LNCAP (cell line): ENCODE measurements around the gene RC3H2.

Experiments
- TF ChIP-seq, protein P1 (sequence below): fragments of 450-650 bp; IDR thresholded peaks from 2 replicates; pipeline ENCODE4 v1.5.1; 2017; ENCODE audit warnings: mild to moderate bottlenecking

The RC3H2 gene

DNA sequence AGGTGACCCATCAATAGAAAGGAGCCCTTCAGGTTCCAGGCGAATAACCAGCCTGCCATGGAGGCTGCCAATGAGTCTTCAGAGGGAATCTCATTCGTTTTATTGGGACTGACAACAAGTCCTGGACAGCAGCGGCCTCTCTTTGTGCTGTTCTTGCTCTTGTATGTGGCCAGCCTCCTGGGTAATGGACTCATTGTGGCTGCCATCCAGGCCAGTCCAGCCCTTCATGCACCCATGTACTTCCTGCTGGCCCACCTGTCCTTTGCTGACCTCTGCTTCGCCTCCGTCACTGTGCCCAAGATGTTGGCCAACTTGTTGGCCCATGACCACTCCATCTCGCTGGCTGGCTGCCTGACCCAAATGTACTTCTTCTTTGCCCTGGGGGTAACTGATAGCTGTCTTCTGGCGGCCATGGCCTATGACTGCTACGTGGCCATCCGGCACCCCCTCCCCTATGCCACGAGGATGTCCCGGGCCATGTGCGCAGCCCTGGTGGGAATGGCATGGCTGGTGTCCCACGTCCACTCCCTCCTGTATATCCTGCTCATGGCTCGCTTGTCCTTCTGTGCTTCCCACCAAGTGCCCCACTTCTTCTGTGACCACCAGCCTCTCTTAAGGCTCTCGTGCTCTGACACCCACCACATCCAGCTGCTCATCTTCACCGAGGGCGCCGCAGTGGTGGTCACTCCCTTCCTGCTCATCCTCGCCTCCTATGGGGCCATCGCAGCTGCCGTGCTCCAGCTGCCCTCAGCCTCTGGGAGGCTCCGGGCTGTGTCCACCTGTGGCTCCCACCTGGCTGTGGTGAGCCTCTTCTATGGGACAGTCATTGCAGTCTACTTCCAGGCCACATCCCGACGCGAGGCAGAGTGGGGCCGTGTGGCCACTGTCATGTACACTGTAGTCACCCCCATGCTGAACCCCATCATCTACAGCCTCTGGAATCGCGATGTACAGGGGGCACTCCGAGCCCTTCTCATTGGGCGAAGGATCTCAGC, 104.8 kb downstream of the RC3H2 start, which contains the start of gene OR1K1:
Gene OR1K1 (plus strand): TSS at position 58 of the 995 bp plus-strand sequence. CDS start 0 bp downstream, at position 58.
- TF ChIP-seq, protein P1, sequence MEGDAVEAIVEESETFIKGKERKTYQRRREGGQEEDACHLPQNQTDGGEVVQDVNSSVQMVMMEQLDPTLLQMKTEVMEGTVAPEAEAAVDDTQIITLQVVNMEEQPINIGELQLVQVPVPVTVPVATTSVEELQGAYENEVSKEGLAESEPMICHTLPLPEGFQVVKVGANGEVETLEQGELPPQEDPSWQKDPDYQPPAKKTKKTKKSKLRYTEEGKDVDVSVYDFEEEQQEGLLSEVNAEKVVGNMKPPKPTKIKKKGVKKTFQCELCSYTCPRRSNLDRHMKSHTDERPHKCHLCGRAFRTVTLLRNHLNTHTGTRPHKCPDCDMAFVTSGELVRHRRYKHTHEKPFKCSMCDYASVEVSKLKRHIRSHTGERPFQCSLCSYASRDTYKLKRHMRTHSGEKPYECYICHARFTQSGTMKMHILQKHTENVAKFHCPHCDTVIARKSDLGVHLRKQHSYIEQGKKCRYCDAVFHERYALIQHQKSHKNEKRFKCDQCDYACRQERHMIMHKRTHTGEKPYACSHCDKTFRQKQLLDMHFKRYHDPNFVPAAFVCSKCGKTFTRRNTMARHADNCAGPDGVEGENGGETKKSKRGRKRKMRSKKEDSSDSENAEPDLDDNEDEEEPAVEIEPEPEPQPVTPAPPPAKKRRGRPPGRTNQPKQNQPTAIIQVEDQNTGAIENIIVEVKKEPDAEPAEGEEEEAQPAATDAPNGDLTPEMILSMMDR = no peak

DNA sequence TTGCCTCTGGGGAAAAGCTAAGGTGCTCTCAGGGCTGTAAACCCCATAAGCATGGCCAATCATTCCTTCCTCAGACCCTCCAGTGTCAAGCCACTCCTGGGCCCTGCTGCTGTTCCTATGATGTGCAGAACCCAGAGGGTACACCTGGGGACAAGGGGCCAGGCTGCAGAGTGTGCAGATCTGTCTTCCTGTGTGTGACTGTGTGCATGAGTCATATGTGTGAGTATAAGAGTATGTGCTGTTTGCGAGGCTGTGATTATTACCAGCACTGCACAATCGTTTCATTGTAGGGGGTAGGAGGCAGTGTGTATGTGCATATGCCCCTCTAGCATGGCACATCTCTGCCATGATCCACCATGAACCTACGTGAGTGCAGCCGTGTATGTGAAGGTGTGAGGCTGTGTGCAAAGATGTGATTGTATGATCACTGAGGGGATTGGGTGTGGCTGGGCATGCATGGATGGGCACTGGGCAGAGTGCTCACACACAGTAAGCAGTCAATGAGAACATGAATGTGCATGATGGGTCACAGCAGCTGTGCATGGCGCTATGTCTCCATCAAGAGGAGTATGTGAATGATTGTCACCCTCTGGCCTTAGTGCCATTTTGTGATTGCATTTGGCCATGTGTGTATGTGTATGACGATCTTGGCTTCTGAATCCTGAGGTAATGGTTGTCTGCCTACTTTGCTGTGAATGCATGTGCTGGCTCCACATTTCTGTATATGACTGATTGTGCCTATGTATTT, 107.7 kb downstream of the RC3H2 start:
- TF ChIP-seq, protein P1 = no peak
